Lung microvascular endothelial cell (primary cell): ENCODE results near the gene L3MBTL4. TPM values are rescaled to one million over a fixed set of nuclear protein-coding genes. Genes with fewer than 3 reads are reported as not detected.
A peak's percentile ranks its signal among the peaks of the same experiment; 100 is the strongest.
"Not testable (repeated sequence)": the region's sequence is repeated elsewhere in the genome, so short reads cannot be mapped to it uniquely, and the experiment has no call there.

Experiments used
- DNase-seq, 2 donors: peaks; one replicate each; pipeline versions ENCODE4 v3.0.0 to v3.0.0-alpha.2; 2010; ENCODE audit warnings: low read depth in 2 of 2
- total RNA-seq: library from RNA; depleted of rRNA; stranded (reverse); fragments of >200 nt; gene quantifications from 2 replicates; pipeline ENCODE4 v1.2.1, GENCODE V29; 2014

The L3MBTL4 gene
- total RNA-seq, 1 donor from 2014 or later = 15.9 TPM

- peak in 1 of 2 donors; percentile 46 for DNase-seq
Measured at GRCh38 chr18:6406910-6407470, 7.7 kb downstream of the L3MBTL4 start.

GRCh38 chr18:6406075-6406909, 8.4 kb downstream of the L3MBTL4 start:
- peak in 1 of 2 donors; percentile 54 for DNase-seq

GRCh38 chr18:6405237-6406074, 9.3 kb downstream of the L3MBTL4 start:
- DNase-seq = peak in 1 of 2 donors; percentile 48

GRCh38 chr18:6404834-6405233, 9.9 kb downstream of the L3MBTL4 start:
- DNase-seq = no peak

GRCh38 chr18:6401687-6402086, 13.0 kb downstream of the L3MBTL4 start:
- no peak for DNase-seq

- no peak for DNase-seq
Measured at GRCh38 chr18:6399776-6400175, 14.9 kb downstream of the L3MBTL4 start.

GRCh38 chr18:6397931-6398566, 16.7 kb downstream of the L3MBTL4 start:
- no peak for DNase-seq

- no peak for DNase-seq
Measured at GRCh38 chr18:6396847-6397246, 17.9 kb downstream of the L3MBTL4 start.

- DNase-seq = no peak
Measured at GRCh38 chr18:6396276-6396675, 18.4 kb downstream of the L3MBTL4 start.

GRCh38 chr18:6389005-6389404, 25.7 kb downstream of the L3MBTL4 start:
- DNase-seq = no peak

GRCh38 chr18:6382963-6383362, 31.7 kb downstream of the L3MBTL4 start:
- DNase-seq = no peak

- DNase-seq = not testable (repeated sequence)
Measured at GRCh38 chr18:6377473-6377872, 37.2 kb downstream of the L3MBTL4 start.

- peak in 1 of 2 donors; percentile 9 for DNase-seq
Measured at GRCh38 chr18:6376433-6377229, 38.1 kb downstream of the L3MBTL4 start.

- no peak for DNase-seq
Measured at GRCh38 chr18:6374935-6375529, 39.7 kb downstream of the L3MBTL4 start.

- DNase-seq = no peak
Measured at GRCh38 chr18:6374340-6374739, 40.4 kb downstream of the L3MBTL4 start.

- no peak for DNase-seq
Measured at GRCh38 chr18:6373187-6373586, 41.5 kb downstream of the L3MBTL4 start.

GRCh38 chr18:6370886-6371635, 43.6 kb downstream of the L3MBTL4 start:
- peak in 1 of 2 donors; percentile 12 for DNase-seq

GRCh38 chr18:6370410-6370809, 44.3 kb downstream of the L3MBTL4 start:
- DNase-seq = no peak

- DNase-seq = no peak
Measured at GRCh38 chr18:6368017-6368416, 46.7 kb downstream of the L3MBTL4 start.

- no peak for DNase-seq
Measured at GRCh38 chr18:6367208-6367607, 47.5 kb downstream of the L3MBTL4 start.
